GM12878 (cell line): ENCODE data around the gene PCIF1. TPM values are rescaled to one million over a fixed set of nuclear protein-coding genes. Genes with fewer than 3 reads are reported as not detected.

Source experiments
- ATAC-seq: fragments of 200-7000 bp; cut with Tn5 transposase; 3 replicates; pipeline ENCODE4 v1.9.1; 2020; ENCODE audit warnings: mild to moderate bottlenecking, moderate library complexity
- BruUV-seq: library from RNA; stranded (reverse); fragments of 400-500 nt; replicated peaks from 2 replicates; lab custom pipeline; 2021; lab: Mats Ljungman, UMichigan
- CTCF ChIA-PET: fragments of 300-600 bp; sonication (Branson Sonifier 250); formaldehyde crosslinking; extraction: SDS; loops from one replicate; lab custom pipeline; 2021; ENCODE audit warnings: inconsistent platforms; lab: Yijun Ruan, JAX
- POLR2A ChIA-PET: fragments of 350-600 bp; formaldehyde crosslinking; extraction: SDS; loops from one replicate; lab custom pipeline; 2021; ENCODE audit warnings: inconsistent platforms; lab: Charles Lee
- RAD21 ChIA-PET: fragments of 300-600 bp; sonication (Branson Sonifier 250); formaldehyde crosslinking; loops from one replicate; lab custom pipeline; 2023; ENCODE audit warnings: antibody characterized with exemption; ENCODE audit not compliant: unreplicated experiment; lab: Charles Lee
- SMC1A ChIA-PET: fragments of 300-600 bp; sonication (Branson Sonifier 250); formaldehyde crosslinking; loops from one replicate; lab custom pipeline; 2023; ENCODE audit not compliant: unreplicated experiment, uncharacterized antibody; lab: Charles Lee
- DNase-seq: peaks from one replicate; pipeline ENCODE4 v3.0.0-alpha.2; 2011; ENCODE audit warnings: low read depth, low spot score
- FAIRE-seq: peaks from 3 replicates; lab custom pipeline; 2011; peaks lifted over from hg19 to GRCh38; lab: Jason Lieb, UNC
- H2AFZ ChIP-seq: 2 replicates; pipeline ENCODE4 v1.6.0; 2011; ENCODE audit warnings: low read depth, low read length, control low read depth; ENCODE audit not compliant: control insufficient read depth
- H3K27ac ChIP-seq: 2 replicates; pipeline ENCODE4 v1.5.1; 2011; ENCODE audit warnings: control low read depth; ENCODE audit not compliant: control insufficient read depth, insufficient read depth
- H3K27me3 ChIP-seq, 2 experiments: replicated peaks in 1 of 2; 2 replicates each; pipeline versions ENCODE4 v1.6.0 to v1.6.1; 2011; ENCODE audit warnings: low read length in 1 of 2; ENCODE audit not compliant: control insufficient read depth in 2 of 2, insufficient read depth in 2 of 2
- H3K36me3 ChIP-seq, 2 experiments: 2 replicates each; pipeline ENCODE4 v1.5.1; 2011; ENCODE audit warnings: low read length in 1 of 2; ENCODE audit not compliant: control insufficient read depth in 2 of 2, insufficient read depth in 2 of 2
- H3K4me1 ChIP-seq: 2 replicates; pipeline ENCODE4 v1.6.1; 2011; ENCODE audit warnings: mild to moderate bottlenecking, low read length, moderate library complexity, mixed read lengths; ENCODE audit not compliant: control insufficient read depth, insufficient read depth
- H3K4me2 ChIP-seq: 2 replicates; pipeline ENCODE4 v1.6.0; 2011; ENCODE audit warnings: control low read depth; ENCODE audit not compliant: control insufficient read depth, insufficient read depth
- H3K4me3 ChIP-seq: fragments of 200-600 bp; sonication (generic); 2 replicates; pipeline ENCODE4 v1.5.1; 2016
- H3K79me2 ChIP-seq: 2 replicates; pipeline ENCODE4 v1.6.0; 2011; ENCODE audit warnings: low read length; ENCODE audit not compliant: control insufficient read depth, insufficient read depth
- H3K9ac ChIP-seq: 2 replicates; pipeline ENCODE4 v1.8.0; 2011; ENCODE audit warnings: low read length, control low read depth, mixed read lengths; ENCODE audit not compliant: control insufficient read depth, insufficient read depth
- H3K9me3 ChIP-seq: replicated peaks from 3 replicates; pipeline ENCODE4 v1.5.1; 2011; ENCODE audit warnings: mild to moderate bottlenecking, low read length; ENCODE audit not compliant: control insufficient read depth, insufficient read depth
- H4K20me1 ChIP-seq: 2 replicates; pipeline ENCODE4 v1.6.0; 2011; ENCODE audit not compliant: control insufficient read depth, insufficient read depth
- FOXM1 ChIP-seq: IDR thresholded peaks from 2 replicates; pipeline ENCODE4 v1.6.1; 2012; ENCODE audit warnings: low read depth, mild to moderate bottlenecking, inconsistent platforms, low read length, moderate library complexity
- POLR2A ChIP-seq: IDR thresholded peaks from 2 replicates; pipeline ENCODE4 v1.6.1; 2011; ENCODE audit warnings: low read depth, mild to moderate bottlenecking, low read length
- RAD21 ChIP-seq: IDR thresholded peaks from 2 replicates; pipeline ENCODE4 v1.6.1; 2011; ENCODE audit warnings: mild to moderate bottlenecking, low read depth, low read length, moderate library complexity; ENCODE audit not compliant: insufficient read depth
- SREBF2 ChIP-seq: IDR thresholded peaks from 2 replicates; pipeline ENCODE4 v1.6.1; 2012; ENCODE audit warnings: mild to moderate bottlenecking, low read length
- TCF3 ChIP-seq: IDR thresholded peaks from 2 replicates; pipeline ENCODE4 v1.6.1; 2012; ENCODE audit warnings: low read depth, mild to moderate bottlenecking, low read length, borderline replicate concordance; ENCODE audit not compliant: insufficient read depth
- ZNF217 ChIP-seq: fragments of 450-650 bp; IDR thresholded peaks from 2 replicates; pipeline ENCODE4 v1.6.1; 2017; ENCODE audit warnings: antibody characterized with exemption, mild to moderate bottlenecking
- WGBS: methylation state at CpG from one replicate; pipeline ENCODE4 v1.1.6; 2016; ENCODE audit warnings: low lambda C conversion rate; ENCODE audit not compliant: insufficient replicate concordance, insufficient coverage; ENCODE audit errors: missing lambda C conversion rate; 5-methylcytosine and 5-hydroxymethylcytosine counted together
- in situ Hi-C: fragments of 300-500 bp; cut with MboI; formaldehyde crosslinking; loops from 9 replicates; pipeline ENCODE4 v1.14.3; 2018; ENCODE audit warnings: mixed read lengths
- intact Hi-C: fragments of 100-400 bp; cut with micrococcal nuclease; formaldehyde crosslinking; loops from one replicate; pipeline ENCODE4 v1.14.2; 2022; ENCODE audit not compliant: unreplicated experiment
- polyA plus RNA-seq, 11 experiments: library from polyadenylated mRNA; depleted of rRNA in 4 of 11; unstranded in 6 of 11; stranded (reverse) in 5 of 11; fragments of >200 nt; fragmentation: Nextera tagmentation in 4 of 11; fragmentation: Illumina TruSeq in 1 of 11; extraction: Ambion mirVana in 4 of 11; extraction: Trizol in 1 of 11; gene quantifications; 1 replicate in 1 of 11; 2 replicates in 10 of 11; pipeline versions ENCODE4 v1.2.1 to v1.2.3, GENCODE V29; 2011 to 2016; ENCODE audit warnings: inconsistent platforms in 2 of 11, missing spikeins in 2 of 11, low read depth in 1 of 11
- total RNA-seq, 4 experiments: library from RNA; depleted of rRNA in 3 of 4; stranded (reverse); fragments of >200 nt in 3 of 4; fragmentation: Illumina TruSeq in 1 of 4; extraction: Trizol in 1 of 4; gene quantifications; 2 replicates each; pipeline versions ENCODE4 v1.2.1 to v1.2.3, GENCODE V29; 2013 to 2021
- TF ChIP-seq, protein P1 (sequence below): IDR thresholded peaks from 2 replicates; pipeline ENCODE4 v1.6.1; 2012; ENCODE audit warnings: low read length, inconsistent platforms

The PCIF1 gene
- total and polyA plus RNA-seq, 10 of the 15 experiments (the other 5 are each of a cell fraction or from before 2014, with no cell fraction given) = 8.4 to 32.9 (median 17.6) TPM

GRCh38 chr20:45947110-45947866 is 12.8 kb downstream of the PCIF1 start:
- 95% methylated on average over 29 of the region's 29 CpGs for WGBS
- peaks cover 24 to 56% of the 10 kb centered on the region in 2 experiments for H3K36me3 ChIP-seq
- no peak for FAIRE-seq
- no peak for DNase-seq
- in situ Hi-C loops (no loop called here), intact Hi-C loops (no loop called here)
- CTCF ChIA-PET = interaction anchor here (1.7 to 8.0 kb wide), 2 partner anchors 23 to 148 kb away, joined by 6 to 33 read pairs; no protein-coding TSS in a partner anchor
- ATAC-seq = no peak
- no peak overlapping the region for H2AFZ ChIP-seq
- POLR2A ChIA-PET = interaction anchor here (1.3 to 1.6 kb wide), 2 partner anchors 10 to 12 kb away, joined by 4 to 11 read pairs; no protein-coding TSS in a partner anchor
- no peaks in the 10 kb centered on the region for H3K79me2 ChIP-seq
- H3K27me3 ChIP-seq = no peaks in the 10 kb centered on the region
- peaks cover 3% of the 10 kb centered on the region; the same call in 1 of the 2 replicates for H3K4me1 ChIP-seq
- H3K4me3 ChIP-seq = no peak overlapping the region
- no peak overlapping the region for H3K27ac ChIP-seq
- no peaks in the 10 kb centered on the region for H4K20me1 ChIP-seq
- no peak overlapping the region for H3K9ac ChIP-seq
- SMC1A ChIA-PET = interaction anchor here (1.6 to 1.8 kb wide), 2 partner anchors 23 to 148 kb away, joined by 5 read pairs; no protein-coding TSS in a partner anchor
- H3K4me2 ChIP-seq = no peak overlapping the region
- H3K9me3 ChIP-seq = no peaks in the 10 kb centered on the region
- RAD21 ChIA-PET = interaction anchor here (1.3 to 1.8 kb wide), 2 partner anchors 13 to 23 kb away, joined by 3 to 5 read pairs; no protein-coding TSS in a partner anchor
- no TSS peak for BruUV-seq
- TF ChIP-seq POLR2A = 0 out of 2 replicates have a peak, but pooled peaks have one; percentile 49
- no peak for TF ChIP-seq RAD21
- TF ChIP-seq, all 136 proteins: peak for 1

GRCh38 chr20:45948261-45948733 is 13.8 kb downstream of the PCIF1 start:
- no peaks in the 10 kb centered on the region for H3K79me2 ChIP-seq
- ChIA-PET POLR2A (interaction anchor here (1.9 to 3.2 kb wide), 2 partner anchors 12 to 13 kb away, joined by 5 to 13 read pairs; no protein-coding TSS in a partner anchor), SMC1A (interaction anchor here (1.4 kb wide), 1 partner anchor 23 kb away, joined by 3 read pairs; the partner anchor contains the start of gene ZNF335), CTCF (interaction anchor here (8.0 kb wide), 1 partner anchor 22 kb away, joined by 33 read pairs; no protein-coding TSS in a partner anchor)
- peaks cover 21 to 58% of the 10 kb centered on the region in 2 experiments for H3K36me3 ChIP-seq
- FAIRE-seq (no peak), ATAC-seq (peak; percentile 10; the same call in 2 of the 3 replicates), DNase-seq (no peak)
- in situ Hi-C loops (no loop called here), intact Hi-C loops (no loop called here)
- H3K4me2 ChIP-seq = no peak overlapping the region
- H3K27ac ChIP-seq = no peak overlapping the region
- H3K4me1 ChIP-seq = peaks cover 3% of the 10 kb centered on the region; the same call in 1 of the 2 replicates
- H2AFZ ChIP-seq = no peak overlapping the region
- no peaks in the 10 kb centered on the region for H4K20me1 ChIP-seq
- no peaks in the 10 kb centered on the region for H3K9me3 ChIP-seq
- WGBS = 49% methylated on average over 7 of the region's 7 CpGs
- H3K27me3 ChIP-seq = no peaks in the 10 kb centered on the region
- no peak for TF ChIP-seq TCF3
- TF ChIP-seq, protein P1, sequence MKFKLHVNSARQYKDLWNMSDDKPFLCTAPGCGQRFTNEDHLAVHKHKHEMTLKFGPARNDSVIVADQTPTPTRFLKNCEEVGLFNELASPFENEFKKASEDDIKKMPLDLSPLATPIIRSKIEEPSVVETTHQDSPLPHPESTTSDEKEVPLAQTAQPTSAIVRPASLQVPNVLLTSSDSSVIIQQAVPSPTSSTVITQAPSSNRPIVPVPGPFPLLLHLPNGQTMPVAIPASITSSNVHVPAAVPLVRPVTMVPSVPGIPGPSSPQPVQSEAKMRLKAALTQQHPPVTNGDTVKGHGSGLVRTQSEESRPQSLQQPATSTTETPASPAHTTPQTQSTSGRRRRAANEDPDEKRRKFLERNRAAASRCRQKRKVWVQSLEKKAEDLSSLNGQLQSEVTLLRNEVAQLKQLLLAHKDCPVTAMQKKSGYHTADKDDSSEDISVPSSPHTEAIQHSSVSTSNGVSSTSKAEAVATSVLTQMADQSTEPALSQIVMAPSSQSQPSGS = peak; percentile 42; the same call in 1 of the 2 replicates
- TF ChIP-seq SREBF2 = no peak
- TF ChIP-seq POLR2A = peak; percentile 61
- TF ChIP-seq ZNF217 = no peak
- TF ChIP-seq FOXM1 = 0 out of 2 replicates have a peak, but pooled peaks have one; percentile 7
- TF ChIP-seq, all 136 proteins: peak for 3
- RAD21 ChIA-PET = interaction anchor here (1.3 kb wide), 1 partner anchor 22 kb away, joined by 3 read pairs; no protein-coding TSS in a partner anchor
- no TSS peak for BruUV-seq
- no peak overlapping the region for H3K4me3 ChIP-seq
- H3K9ac ChIP-seq = no peak overlapping the region
